Hepatic stellate cell (primary cell): ENCODE results near the gene ADGRD1.
"Not testable (repeated sequence)": the region's sequence is repeated elsewhere in the genome, so short reads cannot be mapped to it uniquely, and the experiment has no call there.

Experiments
- DNase-seq: peaks from one replicate; pipeline ENCODE4 v3.0.0; 2011; ENCODE audit warnings: low spot score

The ADGRD1 gene

GRCh38 chr12:130937546-130937945, 16.2 kb upstream of the ADGRD1 start:
- DNase-seq, result not testable (repeated sequence)

DNA sequence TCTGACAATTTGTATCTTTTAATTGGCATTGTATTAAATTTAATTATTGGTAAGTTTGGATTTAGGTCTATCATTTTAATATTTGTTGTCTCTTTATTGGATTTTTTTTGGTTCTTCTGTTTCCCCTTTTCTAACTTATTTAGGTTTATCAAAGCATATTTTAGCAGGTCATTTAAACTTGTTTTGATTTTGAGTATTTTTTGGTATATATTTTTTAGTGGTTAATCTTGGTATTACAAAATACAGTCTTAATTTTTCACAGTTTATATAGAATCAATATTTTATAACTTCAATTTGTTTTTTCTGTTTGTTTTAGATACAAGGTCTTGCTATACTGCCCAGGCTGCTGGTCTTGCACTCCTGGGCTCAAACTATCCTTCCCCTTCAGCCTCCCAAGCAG, 15.5 kb upstream of the ADGRD1 start:
- no peak for DNase-seq

DNA sequence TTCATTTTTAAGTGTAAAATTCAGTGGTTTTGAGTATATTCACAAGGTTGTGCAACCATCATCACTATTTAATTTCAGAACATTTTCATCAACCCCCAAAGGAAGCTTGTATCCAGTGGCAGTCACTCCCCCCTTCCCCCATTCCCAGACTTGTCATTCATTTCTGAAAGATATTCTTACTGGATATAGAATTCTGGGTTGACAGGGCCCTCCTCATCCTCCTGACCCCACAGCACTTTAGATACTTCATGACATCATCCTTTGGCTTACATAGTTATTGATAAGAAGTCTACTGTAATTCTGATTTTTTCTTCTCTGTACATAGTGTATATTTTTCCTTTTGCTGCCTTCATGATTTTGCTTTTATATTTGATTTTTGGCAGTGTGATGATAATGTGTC, 8.8 kb upstream of the ADGRD1 start:
- no peak for DNase-seq

- DNase-seq, result no peak
Measured at GRCh38 chr12:130945786-130946492, 7.8 kb upstream of the ADGRD1 start.

GRCh38 chr12:130947028-130947613, 6.6 kb upstream of the ADGRD1 start:
- no peak for DNase-seq

GRCh38 chr12:130948136-130948535, 5.6 kb upstream of the ADGRD1 start:
- DNase-seq, result no peak

- no peak for DNase-seq
Measured at GRCh38 chr12:130948751-130949150, 5.0 kb upstream of the ADGRD1 start.

- no peak for DNase-seq
Measured at GRCh38 chr12:130949806-130950205, 3.9 kb upstream of the ADGRD1 start.

DNA sequence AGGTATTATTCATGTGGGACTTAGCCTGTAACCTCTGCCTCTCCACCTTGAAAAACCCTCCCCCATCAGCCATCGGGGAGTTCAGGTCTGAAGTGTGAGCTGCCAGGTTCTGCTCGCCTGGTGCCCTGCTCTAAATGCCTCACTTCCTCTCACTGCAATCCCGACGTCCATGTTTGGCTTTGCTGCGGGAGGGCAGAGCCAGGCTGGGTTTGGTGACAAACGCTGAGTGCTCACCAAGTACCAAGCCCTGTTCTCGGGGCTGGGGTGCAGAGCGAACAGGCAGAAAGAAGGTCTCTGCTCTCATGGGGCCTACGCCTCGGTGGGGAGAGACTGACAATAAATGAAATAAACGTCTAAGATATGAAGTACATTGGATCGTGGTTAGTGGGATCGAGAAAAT, 2.1 kb upstream of the ADGRD1 start:
- DNase-seq, result no peak

DNA sequence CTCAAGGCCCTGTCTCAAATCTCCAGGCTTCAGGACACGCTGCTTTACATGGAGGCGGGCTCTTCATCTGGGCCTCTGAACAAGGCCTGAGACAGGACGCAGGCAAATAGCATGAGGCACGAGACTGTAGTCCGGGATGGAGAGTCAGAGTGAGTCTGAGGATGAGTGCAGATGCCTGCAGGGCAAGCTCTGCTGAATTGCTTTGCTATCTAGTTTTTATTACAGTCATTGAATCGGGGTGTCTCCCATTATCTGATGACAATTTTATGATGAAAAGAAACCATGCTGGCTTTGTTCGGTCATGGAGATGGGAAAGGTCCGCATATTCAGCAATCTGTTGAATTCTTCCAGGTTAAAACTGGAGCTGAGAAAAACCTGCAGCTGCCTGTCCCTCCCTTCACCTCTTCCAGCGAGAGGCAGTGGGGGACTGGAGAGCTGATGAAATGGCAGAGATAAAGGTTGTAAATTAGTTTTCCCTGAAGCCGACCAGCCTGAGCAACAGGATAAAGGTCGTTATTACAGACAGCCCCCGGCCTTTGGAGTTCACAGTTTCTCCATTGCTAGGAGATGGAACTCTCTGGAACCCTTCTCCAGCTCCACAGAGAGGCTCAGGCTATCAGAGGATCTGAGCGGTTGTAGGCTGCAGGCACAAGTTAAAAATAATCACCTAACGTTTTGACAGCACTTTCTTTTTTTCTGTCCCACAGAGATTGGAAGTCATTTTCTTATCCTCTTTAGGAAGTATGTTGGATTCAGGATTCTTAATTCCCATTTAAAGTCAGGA, 1.3 kb upstream of the ADGRD1 start:
- DNase-seq, result no peak

DNA sequence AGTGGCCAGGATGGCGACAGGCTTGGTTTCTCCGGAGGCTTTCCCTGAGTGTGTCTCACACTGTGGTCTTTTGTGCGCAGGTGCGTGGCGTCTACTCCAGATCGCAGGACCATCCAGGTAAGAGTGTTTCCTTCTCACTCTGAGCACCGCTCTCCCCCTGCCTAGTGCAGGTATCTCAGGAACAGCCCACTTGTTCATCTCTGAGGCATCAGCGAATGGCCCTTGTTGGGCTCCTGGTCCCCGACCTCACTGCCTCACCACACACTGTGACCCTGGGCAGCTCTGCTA, 781 bp downstream of the ADGRD1 start:
- no peak for DNase-seq

- DNase-seq, result no peak
Measured at GRCh38 chr12:130955238-130955816, 1.6 kb downstream of the ADGRD1 start.

DNA sequence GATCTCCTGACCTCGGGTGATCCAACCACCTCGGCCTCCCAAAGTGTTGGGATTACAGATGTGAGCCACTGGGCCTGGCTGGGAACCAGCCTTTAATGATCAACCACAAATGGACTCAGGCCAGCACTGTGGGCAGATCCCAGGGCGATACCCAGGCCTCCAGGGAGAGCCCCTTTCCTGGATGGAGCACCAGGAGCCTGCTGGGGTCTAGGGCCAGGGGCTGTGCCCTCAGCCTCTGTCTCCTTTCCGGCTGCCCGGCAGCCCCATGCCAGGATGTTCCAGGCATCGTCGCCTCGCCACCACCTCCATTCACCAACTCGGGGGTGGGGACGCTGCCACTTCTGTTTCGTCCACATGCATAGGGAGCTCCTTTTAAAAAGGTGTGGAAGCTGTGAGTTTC, 2.3 kb downstream of the ADGRD1 start:
- no peak for DNase-seq

- no peak for DNase-seq
Measured at GRCh38 chr12:130956456-130957303, 3.0 kb downstream of the ADGRD1 start.

- no peak for DNase-seq
Measured at GRCh38 chr12:130957304-130957621, 3.6 kb downstream of the ADGRD1 start.

DNA sequence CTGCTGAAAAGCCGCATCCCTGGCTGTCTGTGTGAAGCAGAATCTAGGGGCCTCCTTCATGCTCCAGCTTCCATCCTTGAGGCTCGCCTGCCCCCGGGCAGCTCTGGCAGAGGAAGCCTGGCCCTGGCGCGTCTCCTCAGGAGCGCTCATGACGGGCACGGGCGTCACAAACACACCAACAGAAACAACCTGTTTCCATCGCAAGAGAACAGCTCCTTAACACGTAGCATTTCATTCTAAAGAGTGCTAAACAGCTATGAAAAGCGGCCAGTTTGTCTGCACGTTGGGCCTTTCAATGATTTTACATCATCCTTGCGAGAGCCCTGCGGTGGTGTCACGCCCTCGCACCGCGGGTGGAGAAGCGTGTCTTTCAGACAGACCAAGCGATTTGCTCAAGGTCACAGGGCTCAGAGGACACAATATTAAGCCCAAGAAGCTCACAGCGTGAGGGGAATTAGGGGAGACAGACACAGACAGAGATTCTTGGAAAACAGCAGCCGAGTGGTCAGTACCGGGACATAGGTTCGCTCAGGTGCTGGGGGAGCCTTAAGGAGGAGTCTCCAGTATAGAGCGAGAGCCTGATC, 4.9 kb downstream of the ADGRD1 start:
- no peak for DNase-seq

DNA sequence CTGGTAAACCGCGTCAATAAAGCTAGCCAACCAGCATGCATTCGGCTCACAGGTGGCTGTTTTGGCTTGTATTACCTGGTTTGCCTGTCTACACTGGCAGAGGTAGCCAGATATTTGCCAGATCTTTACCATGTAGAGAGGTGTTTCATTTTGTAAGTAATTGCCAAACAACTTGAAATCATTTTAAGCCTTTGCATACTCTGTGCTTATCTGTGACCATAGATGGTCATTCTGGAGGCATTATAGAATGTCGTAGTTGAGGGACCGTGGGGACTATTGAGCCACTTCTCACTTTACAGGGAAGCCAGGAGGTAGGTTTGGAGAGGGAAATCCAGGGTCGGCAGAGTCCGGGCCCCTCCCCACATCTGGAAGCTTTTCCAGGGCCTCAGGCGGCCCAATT, 5.9 kb downstream of the ADGRD1 start:
- DNase-seq, result no peak

GRCh38 chr12:130960058-130960457, 6.4 kb downstream of the ADGRD1 start:
- DNase-seq, result no peak

DNA sequence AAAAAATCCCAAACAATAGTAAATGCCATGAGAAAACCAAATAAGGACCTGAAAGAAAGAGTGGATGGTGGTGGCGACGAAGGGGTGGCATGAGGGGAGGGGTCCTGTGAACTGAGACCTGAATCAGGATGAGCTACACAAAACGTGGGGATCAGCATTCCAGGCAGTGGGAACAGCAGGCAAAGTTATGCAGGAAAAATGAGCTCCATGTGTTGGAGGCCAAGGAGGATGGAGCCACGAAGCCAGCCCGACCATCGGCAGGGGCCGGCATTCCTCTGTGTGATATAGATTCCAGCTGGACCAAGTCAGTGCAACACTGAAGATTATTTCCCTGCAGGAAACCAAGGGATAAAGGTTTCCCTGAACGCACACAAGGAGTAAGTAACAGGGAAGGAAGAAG, 7.1 kb downstream of the ADGRD1 start:
- no peak for DNase-seq

DNA sequence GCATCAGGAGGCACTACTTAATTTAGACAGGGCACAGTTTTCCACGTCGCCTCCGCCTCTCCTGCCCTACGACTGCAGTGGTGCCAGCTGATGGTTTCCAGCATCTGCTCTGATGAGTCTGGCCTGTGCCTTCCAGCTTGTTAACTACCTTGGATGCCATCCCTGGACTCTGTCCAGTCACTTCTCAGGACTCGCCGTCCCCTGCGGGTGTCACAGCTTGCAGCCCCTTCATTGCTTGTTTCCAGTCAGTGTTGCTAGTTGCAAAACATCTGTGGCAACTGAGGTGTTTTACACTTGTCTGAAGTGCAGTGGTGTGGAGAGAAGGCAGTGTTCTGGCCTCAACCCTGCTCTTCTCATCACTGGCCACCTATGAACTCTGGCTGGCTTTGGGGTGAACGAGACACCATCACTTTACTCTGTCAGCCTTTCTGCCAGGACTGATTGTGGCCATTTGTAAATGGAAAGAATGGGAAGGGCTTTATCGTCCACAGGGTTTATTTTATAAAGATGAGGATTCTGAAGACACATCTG, 8.3 kb downstream of the ADGRD1 start:
- no peak for DNase-seq

GRCh38 chr12:130965214-130965613, 11.5 kb downstream of the ADGRD1 start:
- no peak for DNase-seq

GRCh38 chr12:130965668-130966067, 12.0 kb downstream of the ADGRD1 start:
- no peak for DNase-seq
